PC-9 (cell line): ENCODE results near the gene HDGFL2. TPM values are rescaled to one million over a fixed set of nuclear protein-coding genes. Genes with fewer than 3 reads are reported as not detected.

Source experiments
- BruUV-seq: library from RNA; stranded (reverse); fragments of 400-500 nt; replicated peaks from 2 replicates; lab custom pipeline; 2021; lab: Mats Ljungman, UMichigan
- CTCF ChIA-PET: fragments of 300-600 bp; sonication (Branson Sonifier 250); formaldehyde crosslinking; loops from one replicate; lab custom pipeline; 2022; ENCODE audit warnings: antibody characterized with exemption; lab: Charles Lee
- POLR2A ChIA-PET: fragments of 300-600 bp; sonication (Branson Sonifier 250); formaldehyde crosslinking; loops from one replicate; lab custom pipeline; 2022; ENCODE audit warnings: antibody characterized with exemption; ENCODE audit not compliant: unreplicated experiment; lab: Charles Lee
- DNase-seq, 2 experiments: peaks; one replicate each; pipeline versions ENCODE4 v3.0.0 to v3.0.0-alpha.2; 2015 to 2022; ENCODE audit warnings: mixed read lengths in 1 of 2
- H2AFZ ChIP-seq: fragments of 200-600 bp; sonication (generic); 2 replicates; pipeline ENCODE4 v1.8.1; 2017; ENCODE audit warnings: antibody characterized with exemption
- H3F3A ChIP-seq: fragments of 200-600 bp; sonication (generic); 2 replicates; pipeline ENCODE4 v1.8.1; 2017; ENCODE audit warnings: antibody characterized with exemption, mild to moderate bottlenecking, low read depth; ENCODE audit not compliant: insufficient read depth
- H3K27ac ChIP-seq: fragments of 200-600 bp; sonication (generic); 2 replicates; pipeline ENCODE4 v1.6.1; 2016; ENCODE audit warnings: mixed run types
- H3K27me3 ChIP-seq: fragments of 200-600 bp; sonication (generic); 2 replicates; pipeline ENCODE4 v1.6.1; 2016; ENCODE audit warnings: low read depth, mixed run types; ENCODE audit not compliant: insufficient read depth
- H3K36me3 ChIP-seq: fragments of 200-600 bp; sonication (generic); 2 replicates; pipeline ENCODE4 v1.6.1; 2016; ENCODE audit warnings: low read depth, mixed run types
- H3K4me1 ChIP-seq: fragments of 200-600 bp; sonication (generic); replicated peaks from 2 replicates; pipeline ENCODE4 v1.6.1; 2016; ENCODE audit warnings: mixed run types; ENCODE audit not compliant: insufficient read depth
- H3K4me2 ChIP-seq: fragments of 200-600 bp; sonication (generic); 2 replicates; pipeline ENCODE4 v1.6.1; 2017; ENCODE audit warnings: mixed run types
- H3K4me3 ChIP-seq: fragments of 200-600 bp; sonication (generic); 2 replicates; pipeline ENCODE4 v1.6.1; 2016; ENCODE audit warnings: mixed run types
- H3K79me2 ChIP-seq: fragments of 200-600 bp; sonication (generic); 2 replicates; pipeline ENCODE4 v1.6.1; 2017; ENCODE audit warnings: low read depth, mixed run types
- H3K9me2 ChIP-seq: fragments of 200-600 bp; sonication (generic); 2 replicates; pipeline ENCODE4 v1.8.1; 2017; ENCODE audit warnings: mild to moderate bottlenecking; ENCODE audit not compliant: insufficient read depth
- H3K9me3 ChIP-seq: fragments of 200-600 bp; sonication (generic); 2 replicates; pipeline ENCODE4 v1.8.1; 2016; ENCODE audit warnings: low read depth; ENCODE audit not compliant: insufficient read depth
- H4K20me1 ChIP-seq: fragments of 200-600 bp; sonication (generic); 2 replicates; pipeline ENCODE4 v1.8.1; 2017; ENCODE audit not compliant: insufficient read depth
- EZH2 ChIP-seq: fragments of 200-600 bp; sonication (generic); IDR thresholded peaks from 2 replicates; pipeline ENCODE4 v1.8.0; 2017; ENCODE audit warnings: antibody characterized with exemption, low read depth
- intact Hi-C: fragments of 100-400 bp; cut with micrococcal nuclease; formaldehyde crosslinking; loops from one replicate; pipeline ENCODE4 v1.10.0; 2022; ENCODE audit not compliant: unreplicated experiment
- microRNA-seq: library from miRNA; unstranded; fragments of <30 nt; microRNA quantifications from one replicate; pipeline ENCODE4 v1.2.0, GENCODE V29; 2021; ENCODE audit warnings: borderline number of aligned reads, borderline replicate concordance
- total RNA-seq: library from RNA; stranded (reverse); gene quantifications from 2 replicates; pipeline ENCODE4 v1.2.3, GENCODE V29; 2021
- TF ChIP-seq, protein P1 (sequence below): fragments of 200-600 bp; sonication (generic); conservative IDR thresholded peaks from 2 replicates; pipeline ENCODE4 v1.6.1; 2017; ENCODE audit warnings: mixed run types, antibody characterized with exemption, mild to moderate bottlenecking, moderate library complexity

The HDGFL2 gene
- total RNA-seq, 1 experiment from 2014 or later = 50.8 TPM

DNA sequence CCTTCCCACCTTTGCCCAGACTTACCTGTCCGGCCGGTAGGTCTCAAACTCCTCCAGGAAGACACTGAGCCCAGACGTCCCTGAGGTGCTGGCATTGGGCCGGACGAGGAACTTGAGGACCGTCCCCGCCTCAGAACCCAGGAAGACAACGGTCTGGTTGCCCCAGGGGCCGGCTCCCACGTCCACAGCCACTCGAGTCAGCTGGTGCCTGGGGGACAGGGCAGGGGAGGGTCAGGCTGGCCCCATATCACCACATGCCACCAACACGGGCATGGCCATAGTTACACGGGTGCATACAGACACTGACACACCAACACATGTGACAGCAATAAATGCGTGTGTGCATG is 76.1 kb downstream of the HDGFL2 start:
- Histone ChIP-seq H3K27me3 (no peaks in the 10 kb centered on the region), H3K9me3 (no peaks in the 10 kb centered on the region), H3K4me3 (no peak overlapping the region), H3K4me1 (no peaks in the 10 kb centered on the region), H4K20me1 (no peaks in the 10 kb centered on the region), H3F3A (peaks cover 6% of the 10 kb centered on the region; the same call in 1 of the 2 replicates), H3K9me2 (no peaks in the 10 kb centered on the region), H3K4me2 (no peak overlapping the region), H3K36me3 (no peaks in the 10 kb centered on the region), H3K79me2 (no peaks in the 10 kb centered on the region), H2AFZ (no peak overlapping the region), H3K27ac (no peak overlapping the region)
- ChIA-PET POLR2A (no interaction called here), CTCF (no interaction called here)
- TF ChIP-seq, protein P1, sequence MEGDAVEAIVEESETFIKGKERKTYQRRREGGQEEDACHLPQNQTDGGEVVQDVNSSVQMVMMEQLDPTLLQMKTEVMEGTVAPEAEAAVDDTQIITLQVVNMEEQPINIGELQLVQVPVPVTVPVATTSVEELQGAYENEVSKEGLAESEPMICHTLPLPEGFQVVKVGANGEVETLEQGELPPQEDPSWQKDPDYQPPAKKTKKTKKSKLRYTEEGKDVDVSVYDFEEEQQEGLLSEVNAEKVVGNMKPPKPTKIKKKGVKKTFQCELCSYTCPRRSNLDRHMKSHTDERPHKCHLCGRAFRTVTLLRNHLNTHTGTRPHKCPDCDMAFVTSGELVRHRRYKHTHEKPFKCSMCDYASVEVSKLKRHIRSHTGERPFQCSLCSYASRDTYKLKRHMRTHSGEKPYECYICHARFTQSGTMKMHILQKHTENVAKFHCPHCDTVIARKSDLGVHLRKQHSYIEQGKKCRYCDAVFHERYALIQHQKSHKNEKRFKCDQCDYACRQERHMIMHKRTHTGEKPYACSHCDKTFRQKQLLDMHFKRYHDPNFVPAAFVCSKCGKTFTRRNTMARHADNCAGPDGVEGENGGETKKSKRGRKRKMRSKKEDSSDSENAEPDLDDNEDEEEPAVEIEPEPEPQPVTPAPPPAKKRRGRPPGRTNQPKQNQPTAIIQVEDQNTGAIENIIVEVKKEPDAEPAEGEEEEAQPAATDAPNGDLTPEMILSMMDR = no peak
- TF ChIP-seq EZH2 = no peak
- no peak for DNase-seq
- BruUV-seq = no TSS peak
- intact Hi-C loops = no loop called here

DNA sequence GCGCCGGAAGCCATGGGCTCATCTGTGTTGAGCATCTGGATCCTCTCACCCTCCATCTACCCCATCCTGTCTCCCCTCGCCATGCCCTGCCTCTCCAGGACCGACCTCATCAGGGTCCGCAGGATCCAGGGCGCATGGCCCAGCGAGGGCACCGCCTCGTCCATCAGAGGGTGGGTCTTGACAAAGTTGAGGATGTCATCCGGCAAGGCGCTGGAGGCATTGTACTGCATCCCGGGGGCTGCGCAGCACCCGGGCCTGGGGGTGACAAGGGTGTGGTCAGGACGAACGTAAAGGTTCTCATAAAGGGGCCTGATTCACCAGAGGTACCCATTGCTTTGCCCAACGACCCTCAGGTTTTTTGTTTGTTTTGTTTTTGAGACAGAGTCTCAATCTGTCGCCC is 77.9 kb downstream of the HDGFL2 start:
- no peaks in the 10 kb centered on the region for H3K27me3 ChIP-seq
- H3K4me2 ChIP-seq = no peak overlapping the region
- no peak overlapping the region for H2AFZ ChIP-seq
- intact Hi-C loops = no loop called here
- H4K20me1 ChIP-seq = no peaks in the 10 kb centered on the region
- no peaks in the 10 kb centered on the region for H3K4me1 ChIP-seq
- H3K36me3 ChIP-seq = no peaks in the 10 kb centered on the region
- POLR2A ChIA-PET = no interaction called here
- no peaks in the 10 kb centered on the region for H3K9me2 ChIP-seq
- no peaks in the 10 kb centered on the region for H3K9me3 ChIP-seq
- H3K4me3 ChIP-seq = no peak overlapping the region
- H3F3A ChIP-seq = peaks cover 6% of the 10 kb centered on the region; the same call in 1 of the 2 replicates
- no peak for TF ChIP-seq EZH2
- TF ChIP-seq, protein P1 = no peak
- H3K79me2 ChIP-seq = no peaks in the 10 kb centered on the region
- DNase-seq = no peak
- CTCF ChIA-PET = no interaction called here
- no TSS peak for BruUV-seq
- no peak overlapping the region for H3K27ac ChIP-seq

DNA sequence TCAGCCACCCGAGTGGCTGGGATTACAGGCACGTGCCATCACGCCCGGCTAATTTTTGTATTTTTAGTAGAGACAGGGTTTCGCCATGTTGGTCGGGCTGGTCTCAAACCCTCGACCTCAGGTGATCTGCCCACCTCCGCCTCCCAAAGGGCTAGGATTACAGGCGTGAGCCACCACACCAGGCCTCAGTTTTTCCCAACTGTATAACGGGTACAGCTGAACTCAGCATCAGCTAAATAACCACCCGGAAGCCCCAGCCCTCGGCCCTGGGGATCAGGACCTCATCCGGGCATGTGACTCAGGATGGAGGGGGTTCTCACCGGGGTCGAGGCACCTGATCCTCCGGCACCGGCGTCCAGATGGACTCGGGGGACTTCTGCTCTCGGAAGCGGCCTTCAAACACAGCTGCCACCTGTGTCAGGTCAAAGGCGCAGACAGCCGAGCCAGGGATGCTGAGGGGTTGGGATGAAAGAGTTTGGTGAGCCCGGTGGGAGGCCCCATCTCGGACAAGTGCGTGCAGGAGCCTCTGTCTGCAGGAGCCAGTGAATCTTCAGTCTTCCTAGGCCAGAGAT is 78.5 kb downstream of the HDGFL2 start:
- Histone ChIP-seq H3K36me3 (no peaks in the 10 kb centered on the region), H3K9me3 (no peaks in the 10 kb centered on the region), H3K4me2 (no peak overlapping the region), H3K27me3 (no peaks in the 10 kb centered on the region), H3K4me1 (no peaks in the 10 kb centered on the region), H3K4me3 (no peak overlapping the region), H2AFZ (no peak overlapping the region), H3K79me2 (no peaks in the 10 kb centered on the region), H3F3A (peaks cover 6% of the 10 kb centered on the region; the same call in 1 of the 2 replicates), H4K20me1 (no peaks in the 10 kb centered on the region), H3K9me2 (no peaks in the 10 kb centered on the region), H3K27ac (no peak overlapping the region)
- no TSS peak for BruUV-seq
- DNase-seq = no peak
- TF ChIP-seq EZH2 = no peak
- TF ChIP-seq, protein P1 = no peak
- POLR2A ChIA-PET = no interaction called here
- intact Hi-C loops = no loop called here
- CTCF ChIA-PET = no interaction called here

Small RNA genes within 50 kb of the gene (microRNA-seq; reads per million reads assigned to microRNA genes)
- 3.4 reads per million for gene MIR4746

Other genes starting within 250 kb of the HDGFL2 start
- not detected in 2 replicates for gene EBI3, start 242.8 kb upstream of the HDGFL2 start, total RNA-seq
- 8.7 and 11.0 TPM in 2 replicates for gene YJU2, start 225.2 kb upstream of the HDGFL2 start, total RNA-seq
- not detected in 2 replicates for gene SHD, start 193.0 kb upstream of the HDGFL2 start, total RNA-seq
- gene TMIGD2, start 169.9 kb upstream of the HDGFL2 start, total RNA-seq = not detected in 2 replicates
- gene FSD1, start 167.7 kb upstream of the HDGFL2 start, total RNA-seq = not detected in 2 replicates
- gene STAP2, start 133.5 kb upstream of the HDGFL2 start, total RNA-seq = 26.9 and 29.8 TPM in 2 replicates
- 12.6 and 19.1 TPM in 2 replicates for gene MPND, start 128.7 kb upstream of the HDGFL2 start, total RNA-seq
- 45.8 and 49.2 TPM in 2 replicates for gene SH3GL1, start 71.8 kb upstream of the HDGFL2 start, total RNA-seq
- gene CHAF1A, start 69.7 kb upstream of the HDGFL2 start, total RNA-seq = 24.3 and 30.0 TPM in 2 replicates
- 79.4 and 94.7 TPM in 2 replicates for gene UBXN6, start 14.5 kb upstream of the HDGFL2 start, total RNA-seq
- gene PLIN4, start 46.2 kb downstream of the HDGFL2 start, total RNA-seq = 1.6 and 1.8 TPM in 2 replicates
- 4.3 and 4.4 TPM in 2 replicates for gene PLIN5, start 62.9 kb downstream of the HDGFL2 start, total RNA-seq
- 22.0 and 25.6 TPM in 2 replicates for gene LRG1, start 67.7 kb downstream of the HDGFL2 start, total RNA-seq
- gene SEMA6B, start 87.4 kb downstream of the HDGFL2 start, total RNA-seq = 3.3 and 5.0 TPM in 2 replicates
- 17.8 and 18.6 TPM in 2 replicates for gene TNFAIP8L1, start 167.2 kb downstream of the HDGFL2 start, total RNA-seq
- gene MYDGF, start 198.0 kb downstream of the HDGFL2 start, total RNA-seq = 60.1 and 76.3 TPM in 2 replicates